WTC11 (cell line): Measurements from ENCODE around the gene BCAS2. TPM values are rescaled to one million over a fixed set of nuclear protein-coding genes. Genes with fewer than 3 reads are reported as not detected.

Experiments
- ATAC-seq: fragments of 200-7000 bp; cut with Tn5 transposase; 2 replicates; pipeline ENCODE4 v1.10.0; 2021; ENCODE audit warnings: mild to moderate bottlenecking, moderate library complexity
- CTCF ChIA-PET: fragments of 300-600 bp; sonication (Branson Sonifier 250); formaldehyde crosslinking; loops from one replicate; lab custom pipeline; 2021; ENCODE audit warnings: antibody characterized with exemption; lab: Charles Lee
- POLR2A ChIA-PET: fragments of 350-600 bp; sonication (Branson Sonifier 250); formaldehyde crosslinking; loops from one replicate; lab custom pipeline; 2021; ENCODE audit warnings: antibody characterized with exemption; lab: Charles Lee
- DNase-seq: peaks from one replicate; pipeline ENCODE4 v3.0.0; 2021; ENCODE audit warnings: low spot score
- H3K27ac Mint-ChIP-seq: 2 replicates; pipeline ENCODE4 v1.8.0; 2021; ENCODE audit warnings: mixed read lengths
- H3K27me3 Mint-ChIP-seq: 2 replicates; pipeline ENCODE4 v1.8.0; 2021; ENCODE audit warnings: low read depth, mild to moderate bottlenecking, moderate library complexity, mixed read lengths
- H3K36me3 Mint-ChIP-seq: 2 replicates; pipeline ENCODE4 v1.8.0; 2021; ENCODE audit warnings: mixed read lengths
- H3K4me1 Mint-ChIP-seq: 2 replicates; pipeline ENCODE4 v1.8.0; 2022; ENCODE audit warnings: mixed read lengths
- H3K4me3 Mint-ChIP-seq: 2 replicates; pipeline ENCODE4 v1.8.0; 2021; ENCODE audit warnings: mild to moderate bottlenecking, moderate library complexity, mixed read lengths
- H3K9me3 Mint-ChIP-seq: 2 replicates; pipeline ENCODE4 v1.8.0; 2021; ENCODE audit warnings: mixed read lengths
- CBFB ChIP-seq: sonication (generic); formaldehyde crosslinking; IDR thresholded peaks from 2 replicates; pipeline ENCODE4 v1.8.1; 2022; ENCODE audit warnings: mild to moderate bottlenecking, low read depth, missing genetic modification reagents
- CREM ChIP-seq: sonication (generic); formaldehyde crosslinking; IDR thresholded peaks from 2 replicates; pipeline ENCODE4 v1.8.1; 2022; ENCODE audit warnings: mild to moderate bottlenecking, missing genetic modification reagents, moderate library complexity
- ELF4 ChIP-seq: sonication (generic); formaldehyde crosslinking; IDR thresholded peaks from 2 replicates; pipeline ENCODE4 v1.8.1; 2022; ENCODE audit warnings: low read depth, mild to moderate bottlenecking, moderate library complexity, missing genetic modification reagents
- EMX1 ChIP-seq: fragments of 250-450 bp; sonication (Bioruptor Pico); IDR thresholded peaks from 2 replicates; pipeline ENCODE4 v1.8.0; 2021; ENCODE audit warnings: mild to moderate bottlenecking
- ESRRA ChIP-seq: sonication (generic); formaldehyde crosslinking; IDR thresholded peaks from 2 replicates; pipeline ENCODE4 v1.8.1; 2022; ENCODE audit warnings: mild to moderate bottlenecking, missing genetic modification reagents, borderline replicate concordance
- ETV6 ChIP-seq: sonication (generic); formaldehyde crosslinking; IDR thresholded peaks from 2 replicates; pipeline ENCODE4 v1.8.1; 2022; ENCODE audit warnings: mild to moderate bottlenecking, missing genetic modification reagents
- FOXJ3 ChIP-seq: sonication (generic); formaldehyde crosslinking; IDR thresholded peaks from 2 replicates; pipeline ENCODE4 v1.9.0; 2021; ENCODE audit warnings: missing genetic modification reagents, mild to moderate bottlenecking, borderline replicate concordance
- FOXK1 ChIP-seq: sonication (generic); formaldehyde crosslinking; IDR thresholded peaks from 2 replicates; pipeline ENCODE4 v1.8.0; 2022; ENCODE audit warnings: mild to moderate bottlenecking, moderate library complexity, missing genetic modification reagents
- FOXP1 ChIP-seq: sonication (generic); formaldehyde crosslinking; IDR thresholded peaks from 2 replicates; pipeline ENCODE4 v1.8.0; 2022; ENCODE audit warnings: missing genetic modification reagents, mild to moderate bottlenecking, moderate library complexity, borderline replicate concordance
- GTF2I ChIP-seq: fragments of 250-450 bp; sonication (Bioruptor Pico); conservative IDR thresholded peaks from 2 replicates; pipeline ENCODE4 v1.4.0; 2021; ENCODE audit warnings: mild to moderate bottlenecking
- IRF2 ChIP-seq: sonication (generic); formaldehyde crosslinking; IDR thresholded peaks from 2 replicates; pipeline ENCODE4 v1.8.0; 2022; ENCODE audit warnings: low read depth, missing genetic modification reagents, borderline replicate concordance
- JUN ChIP-seq: sonication (generic); formaldehyde crosslinking; IDR thresholded peaks from 2 replicates; pipeline ENCODE4 v1.8.0; 2023; ENCODE audit warnings: mild to moderate bottlenecking, missing genetic modification reagents
- RORB ChIP-seq: fragments of 250-450 bp; sonication (Bioruptor Pico); IDR thresholded peaks from 2 replicates; pipeline ENCODE4 v1.9.0; 2021; ENCODE audit warnings: mild to moderate bottlenecking
- SMAD3 ChIP-seq: sonication (generic); formaldehyde crosslinking; IDR thresholded peaks from 2 replicates; pipeline ENCODE4 v1.8.0; 2022; ENCODE audit warnings: missing genetic modification reagents, mild to moderate bottlenecking, borderline replicate concordance
- SOX15 ChIP-seq: fragments of 250-450 bp; sonication (Bioruptor Pico); IDR thresholded peaks from 2 replicates; pipeline ENCODE4 v1.9.0; 2021; ENCODE audit warnings: mild to moderate bottlenecking
- ZNF232 ChIP-seq: sonication (generic); formaldehyde crosslinking; IDR thresholded peaks from 2 replicates; pipeline ENCODE4 v1.8.0; 2022; ENCODE audit warnings: mild to moderate bottlenecking, missing genetic modification reagents
- ZNF263 ChIP-seq: sonication (generic); formaldehyde crosslinking; IDR thresholded peaks from 2 replicates; pipeline ENCODE4 v1.8.1; 2022; ENCODE audit warnings: low read depth, mild to moderate bottlenecking, moderate library complexity, missing genetic modification reagents
- ZNF317 ChIP-seq: sonication (generic); formaldehyde crosslinking; IDR thresholded peaks from 2 replicates; pipeline ENCODE4 v1.8.1; 2023; ENCODE audit warnings: low read depth, mild to moderate bottlenecking, moderate library complexity, missing genetic modification reagents, borderline replicate concordance
- ZNF423 ChIP-seq: fragments of 250-450 bp; sonication (Bioruptor Pico); IDR thresholded peaks from 2 replicates; pipeline ENCODE4 v2.1.2; 2022; ENCODE audit warnings: mild to moderate bottlenecking, moderate library complexity
- total RNA-seq: library from RNA; stranded (reverse); gene quantifications from 3 replicates; pipeline ENCODE4 v1.2.3, GENCODE V29; 2021
- TF ChIP-seq, protein P1 (sequence below): fragments of 250-450 bp; sonication (Bioruptor Pico); IDR thresholded peaks from 2 replicates; pipeline ENCODE4 v1.9.0; 2021; ENCODE audit warnings: moderate library complexity, mild to moderate bottlenecking, inconsistent platforms, borderline replicate concordance
- TF ChIP-seq, protein P2 (sequence below): sonication (generic); formaldehyde crosslinking; IDR thresholded peaks from 2 replicates; pipeline ENCODE4 v1.8.0; 2022; ENCODE audit warnings: mild to moderate bottlenecking, missing genetic modification reagents
- TF ChIP-seq, protein P3 (sequence below): sonication (generic); formaldehyde crosslinking; IDR thresholded peaks from 2 replicates; pipeline ENCODE4 v1.8.1; 2023; ENCODE audit warnings: mild to moderate bottlenecking, missing genetic modification reagents
- TF ChIP-seq, protein P4 (sequence below): sonication (generic); formaldehyde crosslinking; IDR thresholded peaks from 2 replicates; pipeline ENCODE4 v1.8.0; 2023; ENCODE audit warnings: missing genetic modification reagents
- TF ChIP-seq, protein P5 (sequence below): sonication (generic); formaldehyde crosslinking; IDR thresholded peaks from 2 replicates; pipeline ENCODE4 v1.8.1; 2022; ENCODE audit warnings: low read depth, mild to moderate bottlenecking, moderate library complexity, missing genetic modification reagents, borderline replicate concordance
- TF ChIP-seq, protein P6 (sequence below): sonication (generic); formaldehyde crosslinking; IDR thresholded peaks from 2 replicates; pipeline ENCODE4 v1.8.1; 2023; ENCODE audit warnings: mild to moderate bottlenecking, missing genetic modification reagents
- TF ChIP-seq, protein P7 (sequence below): sonication (generic); formaldehyde crosslinking; IDR thresholded peaks from 2 replicates; pipeline ENCODE4 v1.8.1; 2022; ENCODE audit warnings: missing genetic modification reagents, borderline replicate concordance
- TF ChIP-seq, protein P8 (sequence below): fragments of 200-600 bp; IDR thresholded peaks from 2 replicates; pipeline ENCODE4 v1.8.0; 2022; ENCODE audit warnings: antibody characterized with exemption

The BCAS2 gene
- total RNA-seq, 1 experiment from 2014 or later: 39.0 TPM

DNA sequence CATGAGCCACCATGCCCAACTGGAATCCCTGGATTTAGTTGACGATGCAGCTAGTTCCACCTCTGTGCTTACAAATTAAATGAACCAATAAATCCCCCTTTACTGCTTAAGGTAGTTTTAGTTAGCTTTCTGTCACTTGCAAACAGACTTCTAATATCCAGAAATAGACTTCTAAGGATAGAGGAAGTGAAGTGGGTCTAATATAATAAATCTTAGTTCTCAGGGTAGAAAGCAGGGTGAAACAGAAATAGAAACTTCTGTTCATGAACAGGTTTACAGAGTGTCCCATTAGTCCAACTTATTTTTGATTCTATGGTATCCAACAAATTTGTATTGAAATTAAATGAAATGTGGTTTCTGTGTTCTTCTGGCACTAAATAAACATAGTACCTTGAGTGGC lies 20.1 kb downstream of the BCAS2 start:
- no peak for ATAC-seq
- DNase-seq: no peak
- Mint-ChIP-seq H3K36me3 (peaks cover 30% of the 10 kb centered on the region), H3K4me3 (no peak overlapping the region), H3K27me3 (no peaks in the 10 kb centered on the region), H3K4me1 (no peaks in the 10 kb centered on the region), H3K9me3 (peaks cover 19% of the 10 kb centered on the region), H3K27ac (no peak overlapping the region)
- ChIA-PET CTCF (interaction anchor here (1.5 kb wide), 1 partner anchor 13 kb away, joined by 4 read pairs; no protein-coding TSS in a partner anchor), POLR2A (no interaction called here)
- TF ChIP-seq, protein P1, sequence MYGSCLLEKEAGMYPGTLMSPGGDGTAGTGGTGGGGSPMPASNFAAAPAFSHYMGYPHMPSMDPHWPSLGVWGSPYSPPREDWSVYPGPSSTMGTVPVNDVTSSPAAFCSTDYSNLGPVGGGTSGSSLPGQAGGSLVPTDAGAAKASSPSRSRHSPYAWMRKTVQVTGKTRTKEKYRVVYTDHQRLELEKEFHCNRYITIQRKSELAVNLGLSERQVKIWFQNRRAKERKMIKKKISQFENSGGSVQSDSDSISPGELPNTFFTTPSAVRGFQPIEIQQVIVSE (CRISPR knock-in tag): no peak
- TF ChIP-seq, protein P2, sequence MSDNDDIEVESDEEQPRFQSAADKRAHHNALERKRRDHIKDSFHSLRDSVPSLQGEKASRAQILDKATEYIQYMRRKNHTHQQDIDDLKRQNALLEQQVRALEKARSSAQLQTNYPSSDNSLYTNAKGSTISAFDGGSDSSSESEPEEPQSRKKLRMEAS: no peak
- TF ChIP-seq, protein P3, sequence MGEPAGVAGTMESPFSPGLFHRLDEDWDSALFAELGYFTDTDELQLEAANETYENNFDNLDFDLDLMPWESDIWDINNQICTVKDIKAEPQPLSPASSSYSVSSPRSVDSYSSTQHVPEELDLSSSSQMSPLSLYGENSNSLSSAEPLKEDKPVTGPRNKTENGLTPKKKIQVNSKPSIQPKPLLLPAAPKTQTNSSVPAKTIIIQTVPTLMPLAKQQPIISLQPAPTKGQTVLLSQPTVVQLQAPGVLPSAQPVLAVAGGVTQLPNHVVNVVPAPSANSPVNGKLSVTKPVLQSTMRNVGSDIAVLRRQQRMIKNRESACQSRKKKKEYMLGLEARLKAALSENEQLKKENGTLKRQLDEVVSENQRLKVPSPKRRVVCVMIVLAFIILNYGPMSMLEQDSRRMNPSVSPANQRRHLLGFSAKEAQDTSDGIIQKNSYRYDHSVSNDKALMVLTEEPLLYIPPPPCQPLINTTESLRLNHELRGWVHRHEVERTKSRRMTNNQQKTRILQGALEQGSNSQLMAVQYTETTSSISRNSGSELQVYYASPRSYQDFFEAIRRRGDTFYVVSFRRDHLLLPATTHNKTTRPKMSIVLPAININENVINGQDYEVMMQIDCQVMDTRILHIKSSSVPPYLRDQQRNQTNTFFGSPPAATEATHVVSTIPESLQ (CRISPR knock-in tag): no peak
- TF ChIP-seq, protein P4, sequence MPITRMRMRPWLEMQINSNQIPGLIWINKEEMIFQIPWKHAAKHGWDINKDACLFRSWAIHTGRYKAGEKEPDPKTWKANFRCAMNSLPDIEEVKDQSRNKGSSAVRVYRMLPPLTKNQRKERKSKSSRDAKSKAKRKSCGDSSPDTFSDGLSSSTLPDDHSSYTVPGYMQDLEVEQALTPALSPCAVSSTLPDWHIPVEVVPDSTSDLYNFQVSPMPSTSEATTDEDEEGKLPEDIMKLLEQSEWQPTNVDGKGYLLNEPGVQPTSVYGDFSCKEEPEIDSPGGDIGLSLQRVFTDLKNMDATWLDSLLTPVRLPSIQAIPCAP: no peak
- no peak for TF ChIP-seq FOXJ3
- TF ChIP-seq, protein P5, sequence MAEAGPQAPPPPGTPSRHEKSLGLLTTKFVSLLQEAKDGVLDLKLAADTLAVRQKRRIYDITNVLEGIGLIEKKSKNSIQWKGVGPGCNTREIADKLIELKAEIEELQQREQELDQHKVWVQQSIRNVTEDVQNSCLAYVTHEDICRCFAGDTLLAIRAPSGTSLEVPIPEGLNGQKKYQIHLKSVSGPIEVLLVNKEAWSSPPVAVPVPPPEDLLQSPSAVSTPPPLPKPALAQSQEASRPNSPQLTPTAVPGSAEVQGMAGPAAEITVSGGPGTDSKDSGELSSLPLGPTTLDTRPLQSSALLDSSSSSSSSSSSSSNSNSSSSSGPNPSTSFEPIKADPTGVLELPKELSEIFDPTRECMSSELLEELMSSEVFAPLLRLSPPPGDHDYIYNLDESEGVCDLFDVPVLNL (CRISPR knock-in tag): no peak
- TF ChIP-seq, protein P6, sequence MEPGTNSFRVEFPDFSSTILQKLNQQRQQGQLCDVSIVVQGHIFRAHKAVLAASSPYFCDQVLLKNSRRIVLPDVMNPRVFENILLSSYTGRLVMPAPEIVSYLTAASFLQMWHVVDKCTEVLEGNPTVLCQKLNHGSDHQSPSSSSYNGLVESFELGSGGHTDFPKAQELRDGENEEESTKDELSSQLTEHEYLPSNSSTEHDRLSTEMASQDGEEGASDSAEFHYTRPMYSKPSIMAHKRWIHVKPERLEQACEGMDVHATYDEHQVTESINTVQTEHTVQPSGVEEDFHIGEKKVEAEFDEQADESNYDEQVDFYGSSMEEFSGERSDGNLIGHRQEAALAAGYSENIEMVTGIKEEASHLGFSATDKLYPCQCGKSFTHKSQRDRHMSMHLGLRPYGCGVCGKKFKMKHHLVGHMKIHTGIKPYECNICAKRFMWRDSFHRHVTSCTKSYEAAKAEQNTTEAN: no peak
- TF ChIP-seq ZNF423 (CRISPR knock-in tag): no peak
- no peak for TF ChIP-seq JUN (CRISPR knock-in tag)
- TF ChIP-seq EMX1 (CRISPR knock-in tag): no peak
- TF ChIP-seq ELF4: no peak
- TF ChIP-seq ZNF263 (CRISPR knock-in tag): no peak
- no peak for TF ChIP-seq ESRRA
- no peak for TF ChIP-seq FOXP1 (CRISPR knock-in tag)
- TF ChIP-seq, protein P7, sequence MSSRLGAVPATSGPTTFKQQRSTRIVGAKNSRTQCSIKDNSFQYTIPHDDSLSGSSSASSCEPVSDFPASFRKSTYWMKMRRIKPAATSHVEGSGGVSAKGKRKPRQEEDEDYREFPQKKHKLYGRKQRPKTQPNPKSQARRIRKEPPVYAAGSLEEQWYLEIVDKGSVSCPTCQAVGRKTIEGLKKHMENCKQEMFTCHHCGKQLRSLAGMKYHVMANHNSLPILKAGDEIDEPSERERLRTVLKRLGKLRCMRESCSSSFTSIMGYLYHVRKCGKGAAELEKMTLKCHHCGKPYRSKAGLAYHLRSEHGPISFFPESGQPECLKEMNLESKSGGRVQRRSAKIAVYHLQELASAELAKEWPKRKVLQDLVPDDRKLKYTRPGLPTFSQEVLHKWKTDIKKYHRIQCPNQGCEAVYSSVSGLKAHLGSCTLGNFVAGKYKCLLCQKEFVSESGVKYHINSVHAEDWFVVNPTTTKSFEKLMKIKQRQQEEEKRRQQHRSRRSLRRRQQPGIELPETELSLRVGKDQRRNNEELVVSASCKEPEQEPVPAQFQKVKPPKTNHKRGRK (CRISPR knock-in tag): no peak
- no peak for TF ChIP-seq ZNF317 (CRISPR knock-in tag)

DNA sequence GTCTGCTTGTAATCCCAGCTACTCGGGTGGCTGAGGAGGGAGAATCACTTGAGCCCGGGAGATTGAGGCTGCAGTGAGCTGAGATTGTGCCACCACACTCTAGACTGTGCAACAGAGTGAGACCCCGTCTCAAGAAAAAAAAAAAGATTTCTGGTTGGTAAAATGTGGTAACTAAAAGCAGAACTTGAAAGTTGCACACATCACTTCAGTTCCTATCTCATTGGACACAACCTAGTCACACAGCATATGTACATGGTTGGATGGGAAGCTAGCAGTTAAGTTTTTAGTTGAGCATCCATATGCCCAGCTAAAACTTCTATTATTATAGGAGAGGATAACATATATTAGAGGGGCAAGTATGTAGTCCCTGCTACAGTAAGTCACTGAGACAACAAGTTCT lies 22.1 kb downstream of the BCAS2 start:
- no peak for DNase-seq
- no peaks in the 10 kb centered on the region for H3K27me3 Mint-ChIP-seq
- POLR2A ChIA-PET: no interaction called here
- peaks cover 15% of the 10 kb centered on the region for H3K9me3 Mint-ChIP-seq
- CTCF ChIA-PET: interaction anchor here (0.6 to 1.9 kb wide), 3 partner anchors 91 to 881 kb away, joined by 3 to 8 read pairs (median 3); no protein-coding TSS in a partner anchor
- TF ChIP-seq CBFB (CRISPR knock-in tag): no peak
- no peak for TF ChIP-seq SMAD3 (CRISPR knock-in tag)
- TF ChIP-seq CREM: no peak
- TF ChIP-seq ZNF232 (CRISPR knock-in tag): no peak
- TF ChIP-seq, protein P8, sequence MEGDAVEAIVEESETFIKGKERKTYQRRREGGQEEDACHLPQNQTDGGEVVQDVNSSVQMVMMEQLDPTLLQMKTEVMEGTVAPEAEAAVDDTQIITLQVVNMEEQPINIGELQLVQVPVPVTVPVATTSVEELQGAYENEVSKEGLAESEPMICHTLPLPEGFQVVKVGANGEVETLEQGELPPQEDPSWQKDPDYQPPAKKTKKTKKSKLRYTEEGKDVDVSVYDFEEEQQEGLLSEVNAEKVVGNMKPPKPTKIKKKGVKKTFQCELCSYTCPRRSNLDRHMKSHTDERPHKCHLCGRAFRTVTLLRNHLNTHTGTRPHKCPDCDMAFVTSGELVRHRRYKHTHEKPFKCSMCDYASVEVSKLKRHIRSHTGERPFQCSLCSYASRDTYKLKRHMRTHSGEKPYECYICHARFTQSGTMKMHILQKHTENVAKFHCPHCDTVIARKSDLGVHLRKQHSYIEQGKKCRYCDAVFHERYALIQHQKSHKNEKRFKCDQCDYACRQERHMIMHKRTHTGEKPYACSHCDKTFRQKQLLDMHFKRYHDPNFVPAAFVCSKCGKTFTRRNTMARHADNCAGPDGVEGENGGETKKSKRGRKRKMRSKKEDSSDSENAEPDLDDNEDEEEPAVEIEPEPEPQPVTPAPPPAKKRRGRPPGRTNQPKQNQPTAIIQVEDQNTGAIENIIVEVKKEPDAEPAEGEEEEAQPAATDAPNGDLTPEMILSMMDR: no peak
- TF ChIP-seq GTF2I (CRISPR knock-in tag): no peak
- TF ChIP-seq RORB (CRISPR knock-in tag): no peak
- no peak for TF ChIP-seq SOX15
- TF ChIP-seq FOXK1: no peak
- no peak for TF ChIP-seq IRF2 (CRISPR knock-in tag)
- no peak for TF ChIP-seq EMX1 (CRISPR knock-in tag)
- TF ChIP-seq ETV6 (CRISPR knock-in tag): no peak
- TF ChIP-seq, all 79 proteins: peak for 0
- Mint-ChIP-seq H3K4me3 (no peak overlapping the region), H3K27ac (no peak overlapping the region), H3K4me1 (no peaks in the 10 kb centered on the region), H3K36me3 (peaks cover 12% of the 10 kb centered on the region; the same call in 1 of the 2 replicates)
- ATAC-seq: no peak
